NOMO-1 treated with dmso at 0.1 percent for 144 hours (cell line): ENCODE measurements around the gene LCN2.
"Not testable (repeated sequence)": the region's sequence is repeated elsewhere in the genome, so short reads cannot be mapped to it uniquely, and the experiment has no call there.

Source experiments
- DNase-seq: peaks from one replicate; lab custom pipeline; 2025; ENCODE audit not compliant: unreplicated experiment; lab: John Stamatoyannopoulos, UW

Gene LCN2

GRCh38 chr9:128149001-128149701, at the start of gene LCN2:
LCN2 (plus strand) TSS chr9:128149453; CDS start chr9:128149526, 73 bp downstream.
- DNase-seq: no peak

DNA sequence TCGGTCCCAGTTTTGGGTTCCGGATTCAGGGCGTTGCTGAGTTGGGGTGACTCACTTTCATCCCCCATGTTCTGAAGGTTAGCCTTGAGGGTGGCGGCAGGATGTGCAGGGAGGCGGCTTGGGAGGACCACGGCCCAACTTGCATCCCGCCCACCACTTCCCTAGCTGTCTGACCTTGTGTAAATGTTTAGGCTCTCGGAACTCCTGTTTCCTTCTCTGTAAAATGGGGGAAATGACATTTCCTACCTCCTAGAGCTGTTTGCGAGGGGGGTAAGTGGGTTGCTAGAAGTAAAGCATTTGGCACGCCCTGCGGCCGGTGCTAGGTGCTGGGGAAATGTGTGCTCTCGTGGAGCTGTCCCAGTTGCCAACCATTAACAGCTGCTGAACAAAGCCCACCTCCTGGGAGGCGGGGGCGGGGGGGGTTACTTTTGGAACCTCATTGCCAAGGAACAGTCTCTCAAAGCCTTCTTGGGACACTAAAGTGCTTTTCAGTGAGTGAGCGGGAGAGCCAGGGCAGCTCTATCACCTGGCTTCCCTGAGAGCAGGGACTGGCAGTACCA, 49.2 kb upstream of the LCN2 start:
- DNase-seq: no peak

DNA sequence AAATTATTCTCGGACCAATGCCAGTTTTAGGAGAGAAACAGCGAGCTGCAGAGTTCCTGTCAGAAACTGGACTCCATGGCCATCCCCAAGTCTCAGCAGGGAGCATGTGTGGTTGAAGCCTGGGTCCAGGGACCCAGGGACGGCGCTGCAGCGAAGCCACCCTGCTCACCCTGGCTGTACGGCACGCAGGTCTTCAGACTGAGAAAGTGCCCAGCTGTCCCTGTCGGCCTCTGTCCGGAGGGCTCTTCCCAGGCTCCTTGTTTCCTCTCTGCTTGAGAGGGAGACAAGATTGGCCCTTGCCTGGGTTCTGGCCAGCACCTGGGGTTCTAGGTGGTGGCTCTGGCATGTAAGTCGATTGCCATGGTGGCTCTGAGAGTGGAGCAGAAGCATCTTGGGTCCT, 48.7 kb upstream of the LCN2 start:
- DNase-seq: no peak

- no peak for DNase-seq
These were observed 48.0 kb upstream of the LCN2 start for GRCh38 chr9:128101231-128101661.

- no peak for DNase-seq
These were observed 47.6 kb upstream of the LCN2 start for GRCh38 chr9:128101690-128102089.

- DNase-seq: no peak
These were observed 47.1 kb upstream of the LCN2 start for GRCh38 chr9:128102196-128102595.

DNA sequence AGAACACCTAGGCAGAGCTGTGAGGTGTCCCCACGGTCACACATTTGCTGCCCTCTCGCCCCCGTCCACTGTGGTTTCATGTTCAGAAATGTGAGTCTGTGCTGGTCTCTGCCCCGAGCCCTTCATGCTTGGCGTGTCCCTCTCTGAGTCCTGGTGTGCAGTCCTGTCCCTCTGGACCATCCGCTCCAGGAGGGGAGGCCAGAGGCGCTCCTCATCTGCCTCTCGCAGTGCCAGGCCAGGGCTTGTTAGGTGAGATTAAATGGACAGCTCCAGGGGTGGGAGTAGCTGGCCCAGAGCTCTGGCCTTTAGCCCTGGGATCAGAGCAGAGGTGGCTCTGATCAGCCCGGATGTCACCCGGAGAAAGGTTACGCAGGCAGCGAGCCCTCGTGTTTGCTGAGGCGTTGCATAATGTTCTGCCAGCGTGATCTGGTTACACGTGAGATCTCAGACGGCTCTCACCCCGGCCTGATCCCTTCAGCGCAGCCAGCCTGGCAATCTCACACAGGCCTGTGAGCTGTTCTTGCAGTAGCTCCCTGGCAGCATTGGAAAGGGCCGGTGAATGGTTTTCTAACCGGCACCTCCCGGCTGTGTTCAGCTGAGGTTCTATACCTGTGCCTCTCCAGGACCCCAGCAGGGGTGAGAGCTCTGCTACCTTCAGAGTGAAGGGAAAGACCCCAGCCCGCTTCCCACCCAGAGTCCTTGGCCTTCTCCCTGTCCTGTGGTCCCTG, 46.2 kb upstream of the LCN2 start:
- no peak for DNase-seq

DNA sequence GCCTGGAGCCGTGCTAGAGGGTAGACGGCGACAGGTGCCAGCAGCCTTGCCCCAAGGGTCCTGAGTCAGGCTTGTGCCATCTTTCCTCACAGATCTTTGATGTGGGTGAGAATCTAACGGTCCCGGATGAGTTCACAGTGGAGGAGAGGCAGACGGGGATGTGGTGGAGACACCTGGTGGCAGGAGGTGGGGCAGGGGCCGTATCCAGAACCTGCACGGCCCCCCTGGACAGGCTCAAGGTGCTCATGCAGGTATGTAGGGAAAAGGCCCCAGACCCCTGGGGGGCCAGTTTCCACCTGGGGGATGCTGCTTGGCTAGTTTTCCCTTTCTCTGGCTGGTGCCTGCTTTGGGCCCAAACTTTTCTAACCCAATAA, 45.7 kb upstream of the LCN2 start:
- DNase-seq: no peak

DNA sequence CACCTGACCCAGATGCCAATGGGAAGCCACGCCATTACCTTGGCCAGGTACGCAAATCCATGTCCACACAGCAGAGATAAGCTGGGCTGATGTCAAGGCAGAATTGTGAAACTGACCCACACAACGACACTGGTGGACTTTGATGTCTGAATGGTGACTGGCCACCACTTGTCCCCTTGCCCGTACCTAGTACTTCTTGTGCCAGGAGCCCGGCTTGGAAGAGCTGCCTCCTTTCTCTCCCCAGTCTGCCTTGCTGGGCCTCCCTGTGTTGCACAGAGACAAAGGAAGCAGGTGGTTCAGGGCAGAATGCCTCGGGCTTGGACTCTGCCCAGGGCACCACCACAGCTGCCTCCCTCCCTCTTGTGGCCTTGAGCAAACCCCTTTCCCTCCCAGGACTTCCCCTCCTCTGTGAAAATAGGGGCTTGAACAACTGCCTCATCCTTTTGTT, 45.1 kb upstream of the LCN2 start:
- no peak for DNase-seq

DNA sequence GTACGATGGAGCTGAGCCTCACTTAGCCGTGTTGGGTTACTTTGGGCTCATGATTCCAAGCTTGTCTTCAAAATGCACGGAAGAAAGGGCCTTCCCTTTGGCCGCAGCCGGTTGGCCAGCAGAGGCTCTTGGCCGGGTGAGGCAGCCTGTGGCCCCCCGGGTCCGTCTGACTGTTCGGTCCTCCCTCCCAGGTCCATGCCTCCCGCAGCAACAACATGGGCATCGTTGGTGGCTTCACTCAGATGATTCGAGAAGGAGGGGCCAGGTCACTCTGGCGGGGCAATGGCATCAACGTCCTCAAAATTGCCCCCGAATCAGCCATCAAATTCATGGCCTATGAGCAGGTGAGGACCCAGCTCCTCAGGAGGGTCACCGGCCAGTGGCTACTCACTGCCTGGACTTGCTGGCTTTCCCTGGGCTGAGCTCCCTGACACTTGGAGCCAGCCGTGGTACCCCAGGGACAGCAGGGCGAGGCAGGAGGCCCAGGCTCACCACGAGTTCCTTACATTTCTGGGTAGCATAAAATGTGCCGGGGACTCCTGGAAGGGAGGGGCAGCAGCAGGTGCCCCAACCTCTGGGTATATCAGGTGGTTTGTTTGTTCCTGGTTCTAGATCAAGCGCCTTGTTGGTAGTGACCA, 43.6 kb upstream of the LCN2 start:
- DNase-seq: no peak

DNA sequence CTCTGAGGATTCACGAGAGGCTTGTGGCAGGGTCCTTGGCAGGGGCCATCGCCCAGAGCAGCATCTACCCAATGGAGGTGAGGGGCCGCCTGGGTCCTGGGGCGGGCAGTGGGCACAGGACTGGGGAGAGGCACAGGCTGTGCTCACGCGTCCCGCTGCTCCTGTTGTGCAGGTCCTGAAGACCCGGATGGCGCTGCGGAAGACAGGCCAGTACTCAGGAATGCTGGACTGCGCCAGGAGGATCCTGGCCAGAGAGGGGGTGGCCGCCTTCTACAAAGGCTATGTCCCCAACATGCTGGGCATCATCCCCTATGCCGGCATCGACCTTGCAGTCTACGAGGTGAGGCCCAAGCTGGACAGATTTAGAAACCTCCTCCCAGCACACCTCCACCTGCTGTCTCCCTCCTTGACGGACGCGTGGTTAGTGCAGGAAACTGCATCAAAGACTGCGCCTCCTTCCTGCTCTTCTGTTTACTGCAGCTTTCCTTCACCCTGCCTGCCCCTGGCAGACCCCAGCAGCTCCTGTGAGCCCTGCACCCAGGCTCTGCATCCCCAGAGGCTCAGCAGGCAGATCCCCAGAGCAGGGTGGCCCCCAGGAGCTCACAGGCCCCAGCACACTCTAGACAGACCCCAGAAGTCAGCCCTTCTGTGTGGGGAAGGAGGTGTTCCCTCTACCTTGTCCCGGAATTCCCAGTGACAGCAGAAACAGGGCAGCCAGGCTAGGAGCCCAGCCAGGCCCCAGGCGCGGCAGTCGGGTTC, 42.9 kb upstream of the LCN2 start:
- DNase-seq: no peak

- no peak for DNase-seq
These were observed 42.2 kb upstream of the LCN2 start for GRCh38 chr9:128106940-128107467.

- no peak for DNase-seq
These were observed 41.6 kb upstream of the LCN2 start for GRCh38 chr9:128107468-128108268.

- DNase-seq: no peak
These were observed 40.8 kb upstream of the LCN2 start for GRCh38 chr9:128108269-128109049.

DNA sequence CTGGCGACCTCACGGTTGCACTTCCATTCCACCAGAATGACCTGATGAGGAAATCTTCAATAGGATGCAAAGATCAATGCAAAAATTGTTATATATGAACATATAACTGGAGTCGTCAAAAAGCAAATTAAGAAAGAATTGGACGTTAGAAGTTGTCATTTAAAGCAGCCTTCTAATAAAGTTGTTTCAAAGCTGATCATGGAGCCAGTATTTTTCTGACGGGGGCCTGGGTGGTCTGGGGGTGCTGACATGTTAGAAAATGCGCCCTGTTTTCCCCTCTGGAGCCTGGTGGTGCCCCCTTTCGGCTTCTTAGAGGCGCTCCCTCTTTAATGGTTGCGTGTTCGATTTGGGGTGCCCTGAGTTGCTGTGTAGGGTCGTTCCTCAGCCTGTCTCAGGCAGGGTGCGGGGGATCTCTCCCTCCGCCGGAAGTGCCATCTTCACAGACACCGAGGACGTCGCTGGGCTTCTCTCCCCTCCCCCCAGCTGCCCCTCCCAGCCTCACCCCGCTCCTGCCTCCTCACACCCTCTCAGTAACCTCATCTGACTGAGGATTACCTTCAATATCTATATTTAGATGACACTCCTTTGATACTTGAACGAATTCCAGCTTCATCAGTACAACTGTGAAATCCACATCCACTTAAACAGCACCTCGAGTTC, 40.1 kb upstream of the LCN2 start:
- DNase-seq: no peak

DNA sequence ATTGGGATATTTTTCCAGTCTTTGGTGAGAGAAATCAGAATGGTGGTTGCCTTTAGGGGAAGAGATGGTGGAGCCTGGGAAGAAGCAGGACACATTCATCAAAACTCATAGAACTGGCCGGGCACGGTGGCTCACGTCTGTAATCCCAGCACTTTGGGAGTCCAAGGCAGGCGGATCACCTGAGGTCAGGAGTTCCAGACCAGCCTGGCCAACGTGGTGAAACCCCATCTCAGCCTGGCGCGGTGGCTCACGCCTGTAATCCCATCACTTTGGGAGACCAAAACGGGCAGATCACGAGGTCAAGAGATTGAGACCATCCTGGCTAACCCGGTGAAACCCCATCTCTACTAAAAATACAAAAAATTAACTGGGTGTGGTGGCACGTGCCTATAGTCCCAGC, 37.5 kb upstream of the LCN2 start:
- not testable (repeated sequence) for DNase-seq

- no peak for DNase-seq
These were observed 35.5 kb upstream of the LCN2 start for GRCh38 chr9:128113526-128114325.
